Measurements from ENCODE around the gene CAND2.
A peak's percentile ranks its signal among the peaks of the same experiment; 100 is the strongest.

DNA sequence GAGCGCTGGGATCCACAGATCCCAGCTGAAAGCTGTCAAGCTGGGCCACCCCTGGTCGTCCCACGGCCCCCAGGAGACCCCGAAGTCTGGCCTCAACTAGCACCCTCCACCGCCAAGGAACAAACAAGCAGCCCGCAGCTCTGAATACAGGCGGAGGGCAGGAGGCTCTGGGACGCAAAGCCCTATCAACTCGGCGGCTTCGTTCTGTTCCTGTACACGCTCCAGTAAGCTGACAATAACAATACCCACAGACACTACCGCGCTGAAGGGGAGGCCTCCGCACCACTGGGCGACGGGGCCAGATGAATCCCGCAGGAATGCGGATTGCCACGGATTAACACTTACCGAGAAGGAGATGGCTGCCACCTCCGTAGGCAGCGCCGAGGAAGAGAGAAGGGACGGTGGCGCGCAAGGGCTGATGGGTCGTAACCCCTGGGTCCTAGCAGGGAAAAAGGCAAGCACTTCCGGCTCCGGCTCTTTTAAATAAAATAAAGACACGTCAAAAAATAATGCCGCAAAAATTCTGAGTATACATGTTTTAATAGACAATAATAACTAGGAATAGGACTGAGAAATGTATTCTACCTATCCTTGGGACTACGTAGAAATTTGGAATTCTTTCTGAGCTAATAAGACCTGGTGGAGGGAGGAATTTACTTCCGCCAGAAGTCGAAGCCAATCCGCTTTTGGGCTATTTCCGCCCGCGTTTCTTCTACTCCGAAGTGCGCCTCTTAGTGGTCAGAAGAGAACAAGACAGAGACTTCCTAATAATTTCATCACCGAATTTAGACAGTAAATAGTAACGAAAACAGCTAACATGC lies 44.9 kb downstream of the CAND2 start, which contains the start of gene RPL32:
- TF ChIP-seq, protein P1, sequence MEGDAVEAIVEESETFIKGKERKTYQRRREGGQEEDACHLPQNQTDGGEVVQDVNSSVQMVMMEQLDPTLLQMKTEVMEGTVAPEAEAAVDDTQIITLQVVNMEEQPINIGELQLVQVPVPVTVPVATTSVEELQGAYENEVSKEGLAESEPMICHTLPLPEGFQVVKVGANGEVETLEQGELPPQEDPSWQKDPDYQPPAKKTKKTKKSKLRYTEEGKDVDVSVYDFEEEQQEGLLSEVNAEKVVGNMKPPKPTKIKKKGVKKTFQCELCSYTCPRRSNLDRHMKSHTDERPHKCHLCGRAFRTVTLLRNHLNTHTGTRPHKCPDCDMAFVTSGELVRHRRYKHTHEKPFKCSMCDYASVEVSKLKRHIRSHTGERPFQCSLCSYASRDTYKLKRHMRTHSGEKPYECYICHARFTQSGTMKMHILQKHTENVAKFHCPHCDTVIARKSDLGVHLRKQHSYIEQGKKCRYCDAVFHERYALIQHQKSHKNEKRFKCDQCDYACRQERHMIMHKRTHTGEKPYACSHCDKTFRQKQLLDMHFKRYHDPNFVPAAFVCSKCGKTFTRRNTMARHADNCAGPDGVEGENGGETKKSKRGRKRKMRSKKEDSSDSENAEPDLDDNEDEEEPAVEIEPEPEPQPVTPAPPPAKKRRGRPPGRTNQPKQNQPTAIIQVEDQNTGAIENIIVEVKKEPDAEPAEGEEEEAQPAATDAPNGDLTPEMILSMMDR (conservative IDR thresholded peaks at IDR 0.05): peak; percentile 89
- no peak for TF ChIP-seq EZH2 (IDR thresholded peaks at IDR 0.05; ENCODE audit: low read depth)

All from PC-9 (cell line).